ENCODE results near the gene TNIP3. TPM values are rescaled to one million over a fixed set of nuclear protein-coding genes. Genes with fewer than 3 reads are reported as not detected.

TNIP3 gene
- total and polyA plus RNA-seq, 2 of the 4 experiments (the other 2 are of a cell fraction) = 0.10 to 0.18 TPM

DNA sequence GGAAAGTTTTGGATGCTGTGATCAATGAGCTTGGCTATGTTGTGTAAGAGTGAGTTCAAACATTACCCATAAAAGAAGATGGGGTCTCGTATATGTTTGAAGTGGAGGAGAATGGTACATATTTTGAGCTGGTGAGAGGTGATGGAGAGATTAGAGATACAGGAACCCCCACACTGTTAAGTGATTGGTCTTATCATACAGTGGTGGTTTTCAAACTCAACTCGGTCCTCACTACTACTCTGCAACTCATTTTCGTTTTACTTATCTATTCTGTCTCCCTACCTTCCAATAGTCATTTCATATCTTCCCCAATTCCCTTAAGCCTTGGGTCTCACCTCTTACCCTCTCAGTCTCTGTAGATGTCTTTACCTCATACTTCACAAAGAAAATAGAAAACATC lies 16.4 kb upstream of the TNIP3 start:
- Histone ChIP-seq H3K9me3 (ENCODE audit: control insufficient read depth, insufficient read depth, low read length) (no peaks in the 10 kb centered on the region), H3K56ac (ENCODE audit: extremely low read depth, insufficient read depth, low read length) (no peak overlapping the region), H3K23ac (ENCODE audit: low read depth, low read length) (no peak overlapping the region), H3K27ac (ENCODE audit: insufficient read depth, low read length) (no peak overlapping the region), H3K4me3 (ENCODE audit: insufficient read depth, low read depth, low read length) (no peak overlapping the region), H3K14ac (replicated peaks; ENCODE audit: low read depth, low read length) (no peak overlapping the region), H4K8ac (ENCODE audit: low read depth in 2 of 2, low read length in 2 of 2) (no peak overlapping the region), H3K36me3 (ENCODE audit: control insufficient read depth, insufficient read depth, low read length) (no peaks in the 10 kb centered on the region), H2AK9ac (replicated peaks; ENCODE audit: low read depth, low read length, poor library complexity) (no peak overlapping the region), H3K4me2 (ENCODE audit: low read depth, low read length) (no peak overlapping the region), H3K27me3 (ENCODE audit: control insufficient read depth, insufficient read depth, low read length) (no peaks in the 10 kb centered on the region), H2BK15ac (ENCODE audit: low read depth, low read length) (no peak overlapping the region), H3K79me1 (ENCODE audit: low read depth in 1 of 2, low read length in 2 of 2) (no peaks in the 10 kb centered on the region), H3K9ac (ENCODE audit: low read depth, low read length) (no peak overlapping the region), H2BK5ac (ENCODE audit: low read depth, low read length, poor library complexity, severe bottlenecking) (no peak overlapping the region), H2BK20ac (ENCODE audit: low read depth, low read length) (no peak overlapping the region), H2BK120ac (ENCODE audit: low read depth, low read length) (no peak overlapping the region), H2AK5ac (ENCODE audit: low read depth, low read length) (no peak overlapping the region), H4K5ac (ENCODE audit: low read depth, low read length) (no peak overlapping the region), H3K4me1 (ENCODE audit: control insufficient read depth, insufficient read depth, low read length) (no peaks in the 10 kb centered on the region), H3K4ac (ENCODE audit: low read depth, low read length) (no peak overlapping the region), H3K9me1 (ENCODE audit: insufficient read depth, low read length) (no peaks in the 10 kb centered on the region), H2AFZ (replicated peaks; ENCODE audit: low read length, poor library complexity) (no peak overlapping the region), H4K20me1 (ENCODE audit: insufficient read depth, low read length) (no peaks in the 10 kb centered on the region), H3K18ac (ENCODE audit: low read depth, low read length) (no peak overlapping the region), H4K91ac (ENCODE audit: insufficient read depth, low read depth, low read length) (no peak overlapping the region)
- intact Hi-C loops (cut with micrococcal nuclease) (no loop called here), in situ Hi-C loops (cut with MboI; ENCODE audit: low sequenced_read_pairs) (loop anchor here (25.0 kb wide), 1 partner anchor 557 kb away; no protein-coding TSS in a partner anchor), dilution Hi-C loops (cut with HindIII; ENCODE audit: low sequenced_read_pairs, unreplicated experiment) (no loop called here)
- ATAC-seq (ENCODE audit: low read depth) (no peak), DNase-seq (no peak)
- no CpG with 5 or more reads among the region's 3 CpGs for WGBS, 2 experiments (ENCODE audit: extremely low coverage in 2 of 2, insufficient read length in 1 of 2)
- TF ChIP-seq MXI1 (IDR thresholded peaks at IDR 0.05; ENCODE audit: borderline replicate concordance, low read depth, low read length) (no peak), USF2 (IDR thresholded peaks at IDR 0.05; ENCODE audit: low read depth, low read length) (no peak), MAFK (IDR thresholded peaks at IDR 0.05; ENCODE audit: low read depth, low read length) (no peak), BHLHE40 (IDR thresholded peaks at IDR 0.05; ENCODE audit: low read depth, low read length) (no peak), ELK1 (IDR thresholded peaks at IDR 0.05; ENCODE audit: borderline replicate concordance, low read depth, low read length) (no peak), SMC3 (IDR thresholded peaks at IDR 0.05; ENCODE audit: low read depth, low read length) (no peak)
- CTCF ChIA-PET = no interaction called here
- POLR2A ChIA-PET (ENCODE audit: unreplicated experiment) = no interaction called here
- BruUV-seq (replicated peaks) = no TSS peak
